H1 (cell line): ENCODE data around the gene HDC. TPM values are rescaled to one million over a fixed set of nuclear protein-coding genes. Genes with fewer than 3 reads are reported as not detected.

Experiments
- CHD7 ChIP-seq: fragments of 300-600 bp; sonication (generic); IDR thresholded peaks from 2 replicates; pipeline ENCODE4 v1.7.1; 2012; ENCODE audit warnings: low read length, moderate library complexity, mild to moderate bottlenecking, inconsistent platforms; ENCODE audit not compliant: insufficient replicate concordance
- EGR1 ChIP-seq: IDR thresholded peaks from 2 replicates; pipeline ENCODE4 v1.6.1; 2011; ENCODE audit warnings: low read depth, low read length, borderline replicate concordance
- RAD21 ChIP-seq, 2 experiments: IDR thresholded peaks in 1 of 2; conservative IDR thresholded peaks in 1 of 2; 2 replicates each; pipeline ENCODE4 v1.6.1; 2011; ENCODE audit warnings: low read depth in 2 of 2, low read length in 2 of 2, improper control_type of control experiment in 1 of 2, inconsistent platforms in 1 of 2, mild to moderate bottlenecking in 1 of 2, moderate library complexity in 1 of 2
- RNF2 ChIP-seq: fragments of 200-900, 300-1000 bp; sonication (generic); IDR thresholded peaks from 2 replicates; pipeline ENCODE4 v1.7.1; 2016; ENCODE audit warnings: borderline replicate concordance, low read depth, mild to moderate bottlenecking, antibody characterized with exemption, low read length; ENCODE audit not compliant: poor library complexity, severe bottlenecking; ENCODE audit errors: missing control alignments
- SAP30 ChIP-seq: fragments of 300-600 bp; sonication (generic); IDR thresholded peaks from 2 replicates; pipeline ENCODE4 v1.7.1; 2012; ENCODE audit warnings: low read length, moderate library complexity, mild to moderate bottlenecking, inconsistent platforms; ENCODE audit not compliant: insufficient read depth, insufficient replicate concordance
- SP1 ChIP-seq: IDR thresholded peaks from 2 replicates; pipeline ENCODE4 v1.6.1; 2011; ENCODE audit warnings: low read depth, low read length
- polyA plus RNA-seq, 7 experiments: library from polyadenylated mRNA; depleted of rRNA in 3 of 7; stranded (reverse) in 5 of 7; unstranded in 2 of 7; fragments of >200 nt in 5 of 7; fragments of 200-250 nt in 2 of 7; gene quantifications; 1 replicate in 5 of 7; 2 replicates in 1 of 7; 4 replicates in 1 of 7; pipeline versions ENCODE4 v1.2.1 to v1.2.3, GENCODE V29; 2011 to 2013; ENCODE audit warnings: missing spikeins in 2 of 7, mixed read lengths in 2 of 7
- total RNA-seq: library from RNA; stranded (reverse); fragmentation: NEBNext Ultra II Directional; extraction: Animal tissue kit (Norgen Biotek cat#: 25700); gene quantifications from 2 replicates; pipeline ENCODE4 v1.2.1, GENCODE V29; 2021

HDC gene
- total and polyA plus RNA-seq, 2 of the 8 experiments (the other 6 are each of a cell fraction or from before 2014, with no cell fraction given), result 0.20 to 0.22 TPM

GRCh38 chr15:50262533-50262932 lies 3.0 kb downstream of the HDC start (continued):
- no peak for TF ChIP-seq CHD7
- TF ChIP-seq RAD21 (IDR thresholded peaks at IDR 0.05 in 1 of 2, conservative IDR thresholded peaks at IDR 0.05 in 1 of 2; ENCODE audit: low read depth in 2 of 2, low read length in 2 of 2), result no peak
- TF ChIP-seq SP1, result no peak
- TF ChIP-seq EGR1, result no peak
- no peak for TF ChIP-seq RNF2
- no peak for TF ChIP-seq SAP30
